Epithelial cell of esophagus (primary cell): ENCODE results near the gene ATAD1.

Experiments
- DNase-seq: peaks from one replicate; pipeline ENCODE4 v3.0.0; 2010; ENCODE audit warnings: low read depth
- H3K4me3 ChIP-seq: 2 replicates; pipeline ENCODE4 v1.5.1; 2011; ENCODE audit warnings: mild to moderate bottlenecking, low read length, control low read depth
- CTCF ChIP-seq: IDR thresholded peaks from 2 replicates; pipeline ENCODE4 v1.5.1; 2011; ENCODE audit warnings: low read depth, mild to moderate bottlenecking, low read length, control low read depth, inconsistent platforms; ENCODE audit not compliant: insufficient read depth; ENCODE audit errors: missing control alignments

ATAD1 gene

GRCh38 chr10:87844837-87845623, 27.0 kb upstream of the ATAD1 start:
- no peak overlapping the region for H3K4me3 ChIP-seq
- TF ChIP-seq CTCF, result no peak
- DNase-seq, result peak; percentile 83

- no peak overlapping the region for H3K4me3 ChIP-seq
- no peak for DNase-seq
- no peak for TF ChIP-seq CTCF
These were observed 25.7 kb upstream of the ATAD1 start for GRCh38 chr10:87843714-87844113.

GRCh38 chr10:87842776-87843497, 24.9 kb upstream of the ATAD1 start:
- DNase-seq, result peak; percentile 86
- no peak overlapping the region for H3K4me3 ChIP-seq
- TF ChIP-seq CTCF, result no peak

- no peak overlapping the region for H3K4me3 ChIP-seq
- TF ChIP-seq CTCF, result no peak
- peak; percentile 97 for DNase-seq
These were observed 24.2 kb upstream of the ATAD1 start for GRCh38 chr10:87842220-87842641.

GRCh38 chr10:87841186-87841585, 23.2 kb upstream of the ATAD1 start:
- no peak for TF ChIP-seq CTCF
- no peak for DNase-seq

GRCh38 chr10:87838650-87839049, 20.6 kb upstream of the ATAD1 start:
- no peak for DNase-seq
- H3K4me3 ChIP-seq, result no peak overlapping the region
- no peak for TF ChIP-seq CTCF

More at GRCh38 chr10:87841186-87841585, 23.2 kb upstream of the ATAD1 start:
- H3K4me3 ChIP-seq, result no peak overlapping the region

- no peak for DNase-seq
- TF ChIP-seq CTCF, result no peak
- no peak overlapping the region for H3K4me3 ChIP-seq
These were observed 19.4 kb upstream of the ATAD1 start for GRCh38 chr10:87837445-87837844.
